ENCODE results near the gene RANBP9.

DNA sequence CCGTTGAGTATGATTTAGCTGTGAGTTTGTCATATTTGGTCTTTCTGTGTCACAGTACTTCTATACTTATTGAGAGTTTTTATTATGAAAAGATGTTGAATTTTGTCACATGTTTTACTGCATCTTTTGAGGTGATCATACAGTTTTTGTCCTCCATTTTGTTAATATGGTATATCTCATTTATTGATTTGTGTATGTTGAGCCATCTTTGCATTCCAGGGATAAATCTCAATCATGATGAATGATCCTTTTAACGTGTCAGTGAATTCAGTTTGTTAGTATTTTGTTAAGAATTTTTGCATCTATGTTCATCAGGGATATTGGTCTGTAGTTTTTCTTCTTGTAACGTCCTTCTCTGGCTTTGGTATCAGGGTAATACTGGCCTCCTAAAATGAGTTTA lies 133.7 kb downstream of the RANBP9 start:
- TF ChIP-seq CTCF (IDR thresholded peaks at IDR 0.05) (no peak), POLR2A (IDR thresholded peaks at IDR 0.05) (no peak)
